ENCODE measurements around the gene IL7R.
A peak's percentile ranks its signal among the peaks of the same experiment; 100 is the strongest.

IL7R gene

GRCh38 chr5:35856765-35857351 lies at the start of gene IL7R:
TSS of gene IL7R (plus strand) at chr5:35856891. CDS start at chr5:35856978, 87 bp downstream.
- DNase-seq (ENCODE audit: low read depth in 2 of 2), result no peak

- DNase-seq (ENCODE audit: low read depth in 2 of 2), result no peak
Measured at GRCh38 chr5:35810601-35811000, 46.1 kb upstream of the IL7R start.

GRCh38 chr5:35811108-35811741 lies 45.5 kb upstream of the IL7R start:
- DNase-seq (ENCODE audit: low read depth in 2 of 2), result no peak

GRCh38 chr5:35813521-35813920 lies 43.2 kb upstream of the IL7R start:
- DNase-seq (ENCODE audit: low read depth in 2 of 2), result no peak

- peak in 1 of 2 donors; percentile 56 for DNase-seq (ENCODE audit: low read depth in 2 of 2)
Measured at GRCh38 chr5:35815089-35815936, 41.4 kb upstream of the IL7R start.

- no peak for DNase-seq (ENCODE audit: low read depth in 2 of 2)
Measured at GRCh38 chr5:35816881-35817521, 39.7 kb upstream of the IL7R start.

GRCh38 chr5:35819026-35819425 lies 37.7 kb upstream of the IL7R start:
- no peak for DNase-seq (ENCODE audit: low read depth in 2 of 2)

GRCh38 chr5:35819668-35820067 lies 37.0 kb upstream of the IL7R start:
- no peak for DNase-seq (ENCODE audit: low read depth in 2 of 2)

- DNase-seq (ENCODE audit: low read depth in 2 of 2), result no peak
Measured at GRCh38 chr5:35820735-35821134, 36.0 kb upstream of the IL7R start.

GRCh38 chr5:35821513-35821912 lies 35.2 kb upstream of the IL7R start:
- no peak for DNase-seq (ENCODE audit: low read depth in 2 of 2)

- no peak for DNase-seq (ENCODE audit: low read depth in 2 of 2)
Measured at GRCh38 chr5:35822511-35822910, 34.2 kb upstream of the IL7R start.

GRCh38 chr5:35823347-35824098 lies 33.2 kb upstream of the IL7R start:
- DNase-seq (ENCODE audit: low read depth in 2 of 2), result no peak

- no peak for DNase-seq (ENCODE audit: low read depth in 2 of 2)
Measured at GRCh38 chr5:35826056-35826455, 30.6 kb upstream of the IL7R start.

GRCh38 chr5:35826554-35826953 lies 30.1 kb upstream of the IL7R start:
- DNase-seq (ENCODE audit: low read depth in 2 of 2), result no peak

- DNase-seq (ENCODE audit: low read depth in 2 of 2), result no peak
Measured at GRCh38 chr5:35828082-35828598, 28.6 kb upstream of the IL7R start.

GRCh38 chr5:35830587-35830986 lies 26.1 kb upstream of the IL7R start:
- no peak for DNase-seq (ENCODE audit: low read depth in 2 of 2)

GRCh38 chr5:35832762-35833161 lies 23.9 kb upstream of the IL7R start:
- DNase-seq (ENCODE audit: low read depth in 2 of 2), result no peak

GRCh38 chr5:35833224-35833623 lies 23.5 kb upstream of the IL7R start:
- no peak for DNase-seq (ENCODE audit: low read depth in 2 of 2)

GRCh38 chr5:35835796-35836742 lies 20.6 kb upstream of the IL7R start:
- no peak for DNase-seq (ENCODE audit: low read depth in 2 of 2)

- no peak for DNase-seq (ENCODE audit: low read depth in 2 of 2)
Measured at GRCh38 chr5:35838370-35839042, 18.2 kb upstream of the IL7R start.

Measured in stimulated activated CD4-positive, alpha-beta T cell treated with anti-CD3 and anti-CD28 coated beads, Interleukin-15, amount 100 ng/mL, for 48 hours (primary cell).